ENCODE measurements around the gene GNG2. TPM values are rescaled to one million over a fixed set of nuclear protein-coding genes. Genes with fewer than 3 reads are reported as not detected.

GNG2 gene
- polyA plus RNA-seq, 1 of the 3 experiments (the other 2 are of a cell fraction) = 17.8 TPM

DNA sequence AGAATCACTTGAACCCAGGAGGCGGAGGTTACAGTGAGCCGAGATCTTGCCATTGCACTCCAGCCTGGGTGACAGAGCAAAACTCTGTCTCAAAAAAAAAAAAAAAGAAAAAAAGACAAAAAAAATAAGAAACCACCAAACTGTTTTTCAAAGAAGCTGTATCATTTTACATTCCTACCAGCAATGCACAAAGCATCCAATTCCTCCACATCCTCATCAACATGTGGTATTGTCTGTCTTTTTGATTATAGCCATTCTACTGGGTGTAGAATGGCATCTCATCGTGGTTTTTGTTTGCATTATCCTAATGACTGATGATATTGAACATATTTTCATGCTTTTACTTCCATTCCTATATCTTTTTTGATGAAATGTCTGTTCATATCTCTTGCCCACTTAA is 36.2 kb upstream of the GNG2 start:
- Histone ChIP-seq H3K4me2 (no peak overlapping the region), H3F3A (replicated peaks; ENCODE audit: insufficient read depth) (peaks cover 20% of the 10 kb centered on the region), H3K79me2 (ENCODE audit: insufficient read depth) (no peaks in the 10 kb centered on the region), H3K9me2 (no peaks in the 10 kb centered on the region), H3K27ac (ENCODE audit: low read depth in 2 of 2, low read length in 1 of 2) (no peak overlapping the region), H3K9ac (no peak overlapping the region), H4K20me1 (ENCODE audit: insufficient read depth) (no peaks in the 10 kb centered on the region), H3K4me1 (ENCODE audit: control insufficient read depth in 1 of 2, insufficient read depth in 2 of 2, low read depth in 1 of 2, low read length in 1 of 2) (peaks cover 3 to 16% of the 10 kb centered on the region in 2 experiments), H3K9me3 (no peaks in the 10 kb centered on the region), H3K27me3 (ENCODE audit: insufficient read depth) (no peaks in the 10 kb centered on the region), H2AFZ (ENCODE audit: low read depth) (no peak overlapping the region), H3K36me3 (replicated peaks in 1 of 2; ENCODE audit: control insufficient read depth in 1 of 2, insufficient read depth in 2 of 2, low read length in 1 of 2) (no peaks in the 10 kb centered on the region), H3K4me3 (ENCODE audit: low read depth in 2 of 2, low read length in 1 of 2) (no peak overlapping the region)
- ChIA-PET POLR2A (no interaction called here), CTCF (no interaction called here)
- DNase-seq = no peak
- WGBS (ENCODE audit: low lambda C conversion rate) = 85% methylated on average over 3 of the region's 3 CpGs
- TF ChIP-seq TCF12 (IDR thresholded peaks at IDR 0.05) = peak; percentile 28; the same call in 1 of the 2 replicates
- TF ChIP-seq, protein P1, sequence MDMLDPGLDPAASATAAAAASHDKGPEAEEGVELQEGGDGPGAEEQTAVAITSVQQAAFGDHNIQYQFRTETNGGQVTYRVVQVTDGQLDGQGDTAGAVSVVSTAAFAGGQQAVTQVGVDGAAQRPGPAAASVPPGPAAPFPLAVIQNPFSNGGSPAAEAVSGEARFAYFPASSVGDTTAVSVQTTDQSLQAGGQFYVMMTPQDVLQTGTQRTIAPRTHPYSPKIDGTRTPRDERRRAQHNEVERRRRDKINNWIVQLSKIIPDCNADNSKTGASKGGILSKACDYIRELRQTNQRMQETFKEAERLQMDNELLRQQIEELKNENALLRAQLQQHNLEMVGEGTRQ (IDR thresholded peaks at IDR 0.05; ENCODE audit: borderline replicate concordance, low read depth, low read length) = no peak

DNA sequence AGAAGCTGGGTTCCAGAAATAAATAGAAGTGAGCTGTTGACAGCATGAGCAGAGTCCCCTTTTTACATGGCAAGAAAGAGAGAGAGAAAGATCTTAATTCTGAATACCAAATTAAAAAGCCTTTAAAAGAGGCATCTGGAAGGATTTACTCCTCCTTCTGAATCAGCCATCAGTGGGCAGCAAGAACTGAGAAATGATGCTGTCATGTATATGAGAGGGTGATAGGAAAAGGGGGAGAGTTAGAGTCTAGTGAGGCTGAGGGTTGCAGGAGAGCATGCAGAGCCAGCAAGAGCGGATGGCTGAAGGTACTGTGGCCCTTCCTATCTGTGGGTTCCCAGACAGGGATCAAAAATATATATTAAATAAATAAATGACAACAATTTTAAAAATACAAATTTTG is 34.5 kb upstream of the GNG2 start:
- Histone ChIP-seq H3K36me3 (replicated peaks in 1 of 2; ENCODE audit: control insufficient read depth in 1 of 2, insufficient read depth in 2 of 2, low read length in 1 of 2) (no peaks in the 10 kb centered on the region), H3F3A (replicated peaks; ENCODE audit: insufficient read depth) (peaks cover 17% of the 10 kb centered on the region), H4K20me1 (ENCODE audit: insufficient read depth) (no peaks in the 10 kb centered on the region), H3K9me2 (no peaks in the 10 kb centered on the region), H2AFZ (ENCODE audit: low read depth) (no peak overlapping the region), H3K27ac (ENCODE audit: low read depth in 2 of 2, low read length in 1 of 2) (no peak overlapping the region), H3K27me3 (ENCODE audit: insufficient read depth) (no peaks in the 10 kb centered on the region), H3K4me3 (ENCODE audit: low read depth in 2 of 2, low read length in 1 of 2) (no peak overlapping the region), H3K9ac (no peak overlapping the region), H3K4me1 (ENCODE audit: control insufficient read depth in 1 of 2, insufficient read depth in 2 of 2, low read depth in 1 of 2, low read length in 1 of 2) (peaks cover 2 to 16% of the 10 kb centered on the region in 2 experiments), H3K9me3 (no peaks in the 10 kb centered on the region), H3K4me2 (no peak overlapping the region), H3K79me2 (ENCODE audit: insufficient read depth) (no peaks in the 10 kb centered on the region)
- 100% methylated on average over 1 of the region's 1 CpG for WGBS (ENCODE audit: low lambda C conversion rate)
- ChIA-PET POLR2A (no interaction called here), CTCF (interaction anchor here (0.9 kb wide), 1 partner anchor 16 kb away, joined by 3 read pairs; no protein-coding TSS in a partner anchor)
- no peak for TF ChIP-seq YY1 (IDR thresholded peaks at IDR 0.05; ENCODE audit: low read depth)
- TF ChIP-seq FOXM1 (IDR thresholded peaks at IDR 0.05; ENCODE audit: low read depth) = no peak
- no peak for TF ChIP-seq TEAD4 (IDR thresholded peaks at IDR 0.05; ENCODE audit: borderline replicate concordance, insufficient read depth)
- TF ChIP-seq RXRA (IDR thresholded peaks at IDR 0.05; ENCODE audit: borderline replicate concordance, low read depth) = no peak
- no peak for TF ChIP-seq EZH2phosphoT487 (IDR thresholded peaks at IDR 0.05; ENCODE audit: borderline replicate concordance, low read depth)
- no peak for TF ChIP-seq MEF2A (IDR thresholded peaks at IDR 0.05; ENCODE audit: borderline replicate concordance, low read depth)
- DNase-seq = no peak

DNA sequence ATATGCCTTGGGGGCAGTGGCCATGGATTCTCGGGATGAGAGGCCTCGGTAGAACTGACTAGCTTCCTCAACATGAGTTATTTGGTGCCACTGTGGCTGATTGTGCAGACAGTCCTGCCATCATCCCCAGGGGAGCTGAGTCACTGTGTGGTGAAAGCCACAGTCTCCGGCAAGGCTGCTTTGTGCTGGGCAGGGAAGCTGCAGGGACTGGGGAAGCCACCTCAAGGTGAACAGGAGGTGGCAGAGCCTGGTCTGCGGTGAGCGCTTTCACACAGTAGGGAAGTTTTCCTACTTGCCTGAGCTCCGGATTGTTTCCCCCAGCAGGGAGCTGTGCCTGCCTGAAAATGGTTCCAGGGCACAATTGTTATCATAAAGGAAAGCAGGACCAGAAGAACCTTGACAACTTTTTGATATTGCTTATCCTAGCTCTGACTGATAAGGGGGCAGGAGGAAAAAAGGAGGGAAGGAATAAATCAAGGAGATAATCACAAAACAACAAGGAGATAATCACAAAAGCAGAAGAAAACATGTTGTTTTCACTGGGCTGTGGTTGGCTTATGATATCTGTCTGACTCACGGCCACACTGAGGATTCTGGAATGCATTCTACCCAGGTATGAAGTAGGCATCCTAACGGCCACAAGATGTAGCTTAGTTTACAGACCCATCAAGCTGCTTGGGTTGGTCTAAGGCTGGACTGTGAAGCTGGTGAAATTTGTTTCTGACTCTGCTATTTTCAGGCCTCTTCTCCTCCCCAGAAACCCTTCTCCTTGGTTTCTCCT is 32.2 kb upstream of the GNG2 start:
- POLR2A ChIA-PET = no interaction called here
- H3K9me3 ChIP-seq = no peaks in the 10 kb centered on the region

More for the DNA sequence above, 32.2 kb upstream of the GNG2 start:
- peak overlapping the region; percentile 66; the same call in 1 of the 2 replicates for H2AFZ ChIP-seq (ENCODE audit: low read depth)
- H3K27ac ChIP-seq (ENCODE audit: low read depth in 2 of 2, low read length in 1 of 2) = peak overlapping the region in 1 of 2 experiments; percentile 63; a peak in 2 of 4 replicates
- no peaks in the 10 kb centered on the region for H3K36me3 ChIP-seq (replicated peaks in 1 of 2; ENCODE audit: control insufficient read depth in 1 of 2, insufficient read depth in 2 of 2, low read length in 1 of 2)
- no peak for DNase-seq
- H3F3A ChIP-seq (replicated peaks; ENCODE audit: insufficient read depth) = peaks cover 12% of the 10 kb centered on the region
- no peaks in the 10 kb centered on the region for H3K27me3 ChIP-seq (ENCODE audit: insufficient read depth)
- WGBS (ENCODE audit: low lambda C conversion rate) = 37% methylated on average over 7 of the region's 8 CpGs
- peaks cover 0 to 16% of the 10 kb centered on the region in 2 experiments for H3K4me1 ChIP-seq (ENCODE audit: control insufficient read depth in 1 of 2, insufficient read depth in 2 of 2, low read depth in 1 of 2, low read length in 1 of 2)
- peak overlapping the region; percentile 57; the same call in 1 of the 2 replicates for H3K9ac ChIP-seq
- H4K20me1 ChIP-seq (ENCODE audit: insufficient read depth) = no peaks in the 10 kb centered on the region
- TF ChIP-seq GATA2 (CRISPR knock-in tag; IDR thresholded peaks at IDR 0.05) (no peak), EP300 (IDR thresholded peaks at IDR 0.05; ENCODE audit: borderline replicate concordance in 1 of 2, low read depth in 1 of 2, low read length in 1 of 2) (peak in 1 of 2 experiments; percentile 43; a peak in 1 of 4 replicates), JUND (IDR thresholded peaks at IDR 0.05) (peak; percentile 41), TCF12 (IDR thresholded peaks at IDR 0.05) (peak; percentile 51), GABPA (IDR thresholded peaks at IDR 0.05; ENCODE audit: low read depth) (no peak), FOSL2 (IDR thresholded peaks at IDR 0.05; ENCODE audit: borderline replicate concordance, low read depth) (peak; percentile 61; the same call in 1 of the 2 replicates)
- TF ChIP-seq, protein P2, sequence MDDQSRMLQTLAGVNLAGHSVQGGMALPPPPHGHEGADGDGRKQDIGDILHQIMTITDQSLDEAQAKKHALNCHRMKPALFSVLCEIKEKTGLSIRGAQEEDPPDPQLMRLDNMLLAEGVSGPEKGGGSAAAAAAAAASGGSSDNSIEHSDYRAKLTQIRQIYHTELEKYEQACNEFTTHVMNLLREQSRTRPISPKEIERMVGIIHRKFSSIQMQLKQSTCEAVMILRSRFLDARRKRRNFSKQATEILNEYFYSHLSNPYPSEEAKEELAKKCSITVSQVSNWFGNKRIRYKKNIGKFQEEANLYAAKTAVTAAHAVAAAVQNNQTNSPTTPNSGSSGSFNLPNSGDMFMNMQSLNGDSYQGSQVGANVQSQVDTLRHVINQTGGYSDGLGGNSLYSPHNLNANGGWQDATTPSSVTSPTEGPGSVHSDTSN (IDR thresholded peaks at IDR 0.05) = peak; percentile 64
- H3K9me2 ChIP-seq = no peaks in the 10 kb centered on the region
- H3K4me2 ChIP-seq = peak overlapping the region; percentile 49
- CTCF ChIA-PET = interaction anchor here (1.1 to 2.3 kb wide), 3 partner anchors 16 to 151 kb away, joined by 3 to 8 read pairs (median 3); no protein-coding TSS in a partner anchor
- no peaks in the 10 kb centered on the region for H3K79me2 ChIP-seq (ENCODE audit: insufficient read depth)
- no peak overlapping the region for H3K4me3 ChIP-seq (ENCODE audit: low read depth in 2 of 2, low read length in 1 of 2)

Measured in SK-N-SH (cell line).